HEK293T (cell line): ENCODE measurements around the gene SYT9.

Experiments
- FOXM1 ChIP-seq: fragments of 450-650 bp; IDR thresholded peaks from 2 replicates; pipeline ENCODE4 v1.6.1; 2017; ENCODE audit warnings: mild to moderate bottlenecking, borderline replicate concordance
- NFRKB ChIP-seq: fragments of 450-650 bp; IDR thresholded peaks from 2 replicates; pipeline ENCODE4 v1.6.1; 2016; ENCODE audit warnings: mild to moderate bottlenecking, moderate library complexity
- SP1 ChIP-seq: fragments of 450-650 bp; IDR thresholded peaks from 2 replicates; pipeline ENCODE4 v1.6.1; 2017
- SUZ12 ChIP-seq: fragments of 450-650 bp; IDR thresholded peaks from 2 replicates; pipeline ENCODE4 v1.6.1; 2016; ENCODE audit warnings: mild to moderate bottlenecking

DNA sequence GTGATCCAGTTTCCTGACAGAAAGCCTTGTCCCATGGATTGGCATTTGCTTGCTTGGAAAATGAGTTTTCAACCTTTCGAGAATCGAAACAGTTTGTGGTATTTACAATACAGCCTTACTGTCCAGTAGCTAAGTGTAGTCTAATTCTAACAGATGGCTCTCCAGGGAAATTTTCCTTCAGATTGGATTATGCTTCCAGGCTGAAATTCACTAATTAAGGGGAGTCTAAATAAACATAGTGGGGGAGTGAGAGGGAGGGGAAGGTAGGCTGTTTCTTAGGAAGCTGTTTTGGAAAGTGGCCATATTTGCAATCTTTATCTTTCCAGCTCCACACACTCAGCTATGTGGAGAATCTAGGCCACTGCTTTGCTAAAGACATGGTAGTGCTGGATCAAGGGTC lies 81.3 kb downstream of the SYT9 start:
- TF ChIP-seq FOXM1 = no peak
- no peak for TF ChIP-seq SUZ12
- no peak for TF ChIP-seq SP1
- TF ChIP-seq NFRKB = no peak
